Neutrophil (primary cell): ENCODE measurements around the gene CPA4.

Source experiments
- H3K27ac ChIP-seq: fragments of 200-600 bp; sonication (generic); 2 replicates; pipeline ENCODE4 v1.5.1; 2016; ENCODE audit warnings: mild to moderate bottlenecking, moderate library complexity
- H3K27me3 ChIP-seq: fragments of 200-600 bp; sonication (generic); 2 replicates; pipeline ENCODE4 v1.6.0; 2016; ENCODE audit warnings: mild to moderate bottlenecking
- H3K36me3 ChIP-seq: fragments of 200-600 bp; sonication (generic); 2 replicates; pipeline ENCODE4 v1.5.1; 2017
- H3K4me1 ChIP-seq, 2 experiments: fragments of 200-600 bp in 1 of 2; sonication (generic) in 1 of 2; 1 replicate in 1 of 2; 2 replicates in 1 of 2; pipeline versions ENCODE4 v1.5.1 to v1.6.1; 2013 to 2016; ENCODE audit warnings: low read depth in 1 of 2, low read length in 1 of 2, mild to moderate bottlenecking in 1 of 2, moderate library complexity in 1 of 2; ENCODE audit not compliant: control insufficient read depth in 1 of 2, insufficient read depth in 1 of 2
- H3K4me3 ChIP-seq, 2 experiments: fragments of 200-600 bp in 1 of 2; sonication (generic) in 1 of 2; 1 replicate in 1 of 2; 2 replicates in 1 of 2; pipeline ENCODE4 v1.5.1; 2013 to 2016; ENCODE audit warnings: low read depth in 1 of 2, low read length in 1 of 2, mild to moderate bottlenecking in 1 of 2, moderate library complexity in 1 of 2
- H3K9me3 ChIP-seq: fragments of 200-600 bp; sonication (generic); 2 replicates; pipeline ENCODE4 v1.5.1; 2016
- CTCF ChIP-seq: fragments of 200-600 bp; sonication (generic); IDR thresholded peaks from 2 replicates; pipeline ENCODE4 v1.5.1; 2016; ENCODE audit warnings: antibody characterized with exemption

Gene CPA4

GRCh38 chr7:130299866-130300265 lies 6.9 kb downstream of the CPA4 start:
- no peak overlapping the region for H3K4me3 ChIP-seq
- H3K27me3 ChIP-seq, result no peaks in the 10 kb centered on the region
- no peaks in the 10 kb centered on the region for H3K36me3 ChIP-seq
- no peak for TF ChIP-seq CTCF
- H3K4me1 ChIP-seq, result no peaks in the 10 kb centered on the region
- no peak overlapping the region for H3K27ac ChIP-seq
- no peaks in the 10 kb centered on the region for H3K9me3 ChIP-seq

GRCh38 chr7:130301501-130302020 lies 8.6 kb downstream of the CPA4 start:
- H3K36me3 ChIP-seq, result no peaks in the 10 kb centered on the region
- H3K9me3 ChIP-seq, result no peaks in the 10 kb centered on the region
- no peaks in the 10 kb centered on the region for H3K27me3 ChIP-seq
- H3K27ac ChIP-seq, result no peak overlapping the region
- no peaks in the 10 kb centered on the region for H3K4me1 ChIP-seq
- H3K4me3 ChIP-seq, result no peak overlapping the region
- no peak for TF ChIP-seq CTCF

GRCh38 chr7:130302649-130303048 lies 9.7 kb downstream of the CPA4 start:
- no peaks in the 10 kb centered on the region for H3K27me3 ChIP-seq
- H3K27ac ChIP-seq, result no peak overlapping the region
- TF ChIP-seq CTCF, result no peak
- H3K9me3 ChIP-seq, result no peaks in the 10 kb centered on the region
- H3K4me1 ChIP-seq, result no peaks in the 10 kb centered on the region
- H3K36me3 ChIP-seq, result no peaks in the 10 kb centered on the region
- no peak overlapping the region for H3K4me3 ChIP-seq

GRCh38 chr7:130303127-130303526 lies 10.2 kb downstream of the CPA4 start:
- TF ChIP-seq CTCF, result no peak
- Histone ChIP-seq H3K9me3 (no peaks in the 10 kb centered on the region), H3K36me3 (no peaks in the 10 kb centered on the region), H3K27me3 (no peaks in the 10 kb centered on the region), H3K4me1 (no peaks in the 10 kb centered on the region), H3K4me3 (no peak overlapping the region), H3K27ac (no peak overlapping the region)

- H3K4me1 ChIP-seq, result no peaks in the 10 kb centered on the region
- H3K9me3 ChIP-seq, result no peaks in the 10 kb centered on the region
- no peak for TF ChIP-seq CTCF
- no peak overlapping the region for H3K4me3 ChIP-seq
- no peaks in the 10 kb centered on the region for H3K36me3 ChIP-seq
- no peak overlapping the region for H3K27ac ChIP-seq
- H3K27me3 ChIP-seq, result no peaks in the 10 kb centered on the region
Measured at GRCh38 chr7:130303551-130303950, 10.6 kb downstream of the CPA4 start.

- H3K27me3 ChIP-seq, result no peaks in the 10 kb centered on the region
- no peaks in the 10 kb centered on the region for H3K36me3 ChIP-seq
- no peak for TF ChIP-seq CTCF
- H3K9me3 ChIP-seq, result no peaks in the 10 kb centered on the region
- no peaks in the 10 kb centered on the region for H3K4me1 ChIP-seq
- no peak overlapping the region for H3K4me3 ChIP-seq
- no peak overlapping the region for H3K27ac ChIP-seq
Measured at GRCh38 chr7:130303982-130304381, 11.0 kb downstream of the CPA4 start.
